Measurements from ENCODE around the gene CLIP2. TPM values are rescaled to one million over a fixed set of nuclear protein-coding genes. Genes with fewer than 3 reads are reported as not detected.
A peak's percentile ranks its signal among the peaks of the same experiment; 100 is the strongest.

Gene CLIP2
- total and polyA plus RNA-seq, 2 of the 8 experiments (the other 6 are each of a cell fraction or from before 2014, with no cell fraction given), result 8.3 to 41.5 TPM

DNA sequence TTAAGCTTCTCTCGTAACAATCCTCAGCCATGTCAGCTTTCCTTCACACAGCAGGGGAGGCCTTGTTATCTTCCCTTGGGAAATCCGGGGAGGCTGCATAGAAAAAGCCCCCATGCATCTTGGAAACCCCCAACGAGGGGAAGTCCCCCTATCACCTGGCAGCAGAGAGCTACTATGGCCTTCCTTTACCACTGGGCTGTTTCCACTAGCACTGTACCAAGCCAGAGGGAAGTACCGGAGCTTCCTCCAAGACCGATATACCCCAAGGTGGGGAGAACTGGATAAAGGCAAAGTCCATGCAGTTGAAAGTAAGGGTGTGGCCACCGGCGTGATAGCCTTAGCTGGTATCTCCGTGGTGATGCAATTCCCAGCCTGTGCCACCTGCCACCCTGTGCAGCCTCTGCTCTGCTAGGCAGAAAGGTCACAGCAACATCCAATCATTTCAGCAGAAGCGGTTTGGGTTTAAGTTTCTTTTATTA lies 4.4 kb upstream of the CLIP2 start (continued):
- 0 out of 4 replicates have a peak, but pooled peaks of 1 of the 2 experiments have one; percentile 31 for TF ChIP-seq HDAC2 (IDR thresholded peaks at IDR 0.05; ENCODE audit: borderline replicate concordance in 1 of 2, low read depth in 2 of 2, low read length in 2 of 2)
- no peak for TF ChIP-seq CHD1 (IDR thresholded peaks at IDR 0.05; ENCODE audit: low read depth, low read length)
- TF ChIP-seq CEBPB (IDR thresholded peaks at IDR 0.05; ENCODE audit: low read depth, low read length), result peak; percentile 64
- no peak for TF ChIP-seq SRF (IDR thresholded peaks at IDR 0.05; ENCODE audit: low read depth, low read length)
- peak; percentile 62 for TF ChIP-seq SP1 (IDR thresholded peaks at IDR 0.05; ENCODE audit: low read depth, low read length)
- TF ChIP-seq SIRT6 (IDR thresholded peaks at IDR 0.05; ENCODE audit: low read length), result no peak
- TF ChIP-seq, protein P1, sequence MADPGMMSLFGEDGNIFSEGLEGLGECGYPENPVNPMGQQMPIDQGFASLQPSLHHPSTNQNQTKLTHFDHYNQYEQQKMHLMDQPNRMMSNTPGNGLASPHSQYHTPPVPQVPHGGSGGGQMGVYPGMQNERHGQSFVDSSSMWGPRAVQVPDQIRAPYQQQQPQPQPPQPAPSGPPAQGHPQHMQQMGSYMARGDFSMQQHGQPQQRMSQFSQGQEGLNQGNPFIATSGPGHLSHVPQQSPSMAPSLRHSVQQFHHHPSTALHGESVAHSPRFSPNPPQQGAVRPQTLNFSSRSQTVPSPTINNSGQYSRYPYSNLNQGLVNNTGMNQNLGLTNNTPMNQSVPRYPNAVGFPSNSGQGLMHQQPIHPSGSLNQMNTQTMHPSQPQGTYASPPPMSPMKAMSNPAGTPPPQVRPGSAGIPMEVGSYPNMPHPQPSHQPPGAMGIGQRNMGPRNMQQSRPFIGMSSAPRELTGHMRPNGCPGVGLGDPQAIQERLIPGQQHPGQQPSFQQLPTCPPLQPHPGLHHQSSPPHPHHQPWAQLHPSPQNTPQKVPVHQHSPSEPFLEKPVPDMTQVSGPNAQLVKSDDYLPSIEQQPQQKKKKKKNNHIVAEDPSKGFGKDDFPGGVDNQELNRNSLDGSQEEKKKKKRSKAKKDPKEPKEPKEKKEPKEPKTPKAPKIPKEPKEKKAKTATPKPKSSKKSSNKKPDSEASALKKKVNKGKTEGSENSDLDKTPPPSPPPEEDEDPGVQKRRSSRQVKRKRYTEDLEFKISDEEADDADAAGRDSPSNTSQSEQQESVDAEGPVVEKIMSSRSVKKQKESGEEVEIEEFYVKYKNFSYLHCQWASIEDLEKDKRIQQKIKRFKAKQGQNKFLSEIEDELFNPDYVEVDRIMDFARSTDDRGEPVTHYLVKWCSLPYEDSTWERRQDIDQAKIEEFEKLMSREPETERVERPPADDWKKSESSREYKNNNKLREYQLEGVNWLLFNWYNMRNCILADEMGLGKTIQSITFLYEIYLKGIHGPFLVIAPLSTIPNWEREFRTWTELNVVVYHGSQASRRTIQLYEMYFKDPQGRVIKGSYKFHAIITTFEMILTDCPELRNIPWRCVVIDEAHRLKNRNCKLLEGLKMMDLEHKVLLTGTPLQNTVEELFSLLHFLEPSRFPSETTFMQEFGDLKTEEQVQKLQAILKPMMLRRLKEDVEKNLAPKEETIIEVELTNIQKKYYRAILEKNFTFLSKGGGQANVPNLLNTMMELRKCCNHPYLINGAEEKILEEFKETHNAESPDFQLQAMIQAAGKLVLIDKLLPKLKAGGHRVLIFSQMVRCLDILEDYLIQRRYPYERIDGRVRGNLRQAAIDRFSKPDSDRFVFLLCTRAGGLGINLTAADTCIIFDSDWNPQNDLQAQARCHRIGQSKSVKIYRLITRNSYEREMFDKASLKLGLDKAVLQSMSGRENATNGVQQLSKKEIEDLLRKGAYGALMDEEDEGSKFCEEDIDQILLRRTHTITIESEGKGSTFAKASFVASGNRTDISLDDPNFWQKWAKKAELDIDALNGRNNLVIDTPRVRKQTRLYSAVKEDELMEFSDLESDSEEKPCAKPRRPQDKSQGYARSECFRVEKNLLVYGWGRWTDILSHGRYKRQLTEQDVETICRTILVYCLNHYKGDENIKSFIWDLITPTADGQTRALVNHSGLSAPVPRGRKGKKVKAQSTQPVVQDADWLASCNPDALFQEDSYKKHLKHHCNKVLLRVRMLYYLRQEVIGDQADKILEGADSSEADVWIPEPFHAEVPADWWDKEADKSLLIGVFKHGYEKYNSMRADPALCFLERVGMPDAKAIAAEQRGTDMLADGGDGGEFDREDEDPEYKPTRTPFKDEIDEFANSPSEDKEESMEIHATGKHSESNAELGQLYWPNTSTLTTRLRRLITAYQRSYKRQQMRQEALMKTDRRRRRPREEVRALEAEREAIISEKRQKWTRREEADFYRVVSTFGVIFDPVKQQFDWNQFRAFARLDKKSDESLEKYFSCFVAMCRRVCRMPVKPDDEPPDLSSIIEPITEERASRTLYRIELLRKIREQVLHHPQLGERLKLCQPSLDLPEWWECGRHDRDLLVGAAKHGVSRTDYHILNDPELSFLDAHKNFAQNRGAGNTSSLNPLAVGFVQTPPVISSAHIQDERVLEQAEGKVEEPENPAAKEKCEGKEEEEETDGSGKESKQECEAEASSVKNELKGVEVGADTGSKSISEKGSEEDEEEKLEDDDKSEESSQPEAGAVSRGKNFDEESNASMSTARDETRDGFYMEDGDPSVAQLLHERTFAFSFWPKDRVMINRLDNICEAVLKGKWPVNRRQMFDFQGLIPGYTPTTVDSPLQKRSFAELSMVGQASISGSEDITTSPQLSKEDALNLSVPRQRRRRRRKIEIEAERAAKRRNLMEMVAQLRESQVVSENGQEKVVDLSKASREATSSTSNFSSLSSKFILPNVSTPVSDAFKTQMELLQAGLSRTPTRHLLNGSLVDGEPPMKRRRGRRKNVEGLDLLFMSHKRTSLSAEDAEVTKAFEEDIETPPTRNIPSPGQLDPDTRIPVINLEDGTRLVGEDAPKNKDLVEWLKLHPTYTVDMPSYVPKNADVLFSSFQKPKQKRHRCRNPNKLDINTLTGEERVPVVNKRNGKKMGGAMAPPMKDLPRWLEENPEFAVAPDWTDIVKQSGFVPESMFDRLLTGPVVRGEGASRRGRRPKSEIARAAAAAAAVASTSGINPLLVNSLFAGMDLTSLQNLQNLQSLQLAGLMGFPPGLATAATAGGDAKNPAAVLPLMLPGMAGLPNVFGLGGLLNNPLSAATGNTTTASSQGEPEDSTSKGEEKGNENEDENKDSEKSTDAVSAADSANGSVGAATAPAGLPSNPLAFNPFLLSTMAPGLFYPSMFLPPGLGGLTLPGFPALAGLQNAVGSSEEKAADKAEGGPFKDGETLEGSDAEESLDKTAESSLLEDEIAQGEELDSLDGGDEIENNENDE (IDR thresholded peaks at IDR 0.05; ENCODE audit: insufficient replicate concordance, low read length), result no peak
